ENCODE results near the gene REPIN1. TPM values are rescaled to one million over a fixed set of nuclear protein-coding genes. Genes with fewer than 3 reads are reported as not detected.
A peak's percentile ranks its signal among the peaks of the same experiment; 100 is the strongest.

The REPIN1 gene
- total RNA-seq, 3 donors from 2014 or later: 151 to 228 (median 202) TPM

GRCh38 chr7:150376560-150376959 lies 7.9 kb downstream of the REPIN1 start:
- ATAC-seq: no peak
- DNase-seq: no peak
- intact Hi-C loops (cut with DNase I, micrococcal nuclease): no loop called here
- H3K4me3 ChIP-seq: no peak overlapping the region
- no peaks in the 10 kb centered on the region for H3K36me3 ChIP-seq (ENCODE audit: low read depth)
- H3K4me1 ChIP-seq (ENCODE audit: low read depth): peaks cover 52% of the 10 kb centered on the region
- TF ChIP-seq CTCF (IDR thresholded peaks at IDR 0.05): no peak
- H3K9me3 ChIP-seq: no peaks in the 10 kb centered on the region

GRCh38 chr7:150377196-150377595 lies 8.6 kb downstream of the REPIN1 start:
- no peak overlapping the region for H3K4me3 ChIP-seq
- peaks cover 55% of the 10 kb centered on the region for H3K4me1 ChIP-seq (ENCODE audit: low read depth)
- no peak for ATAC-seq
- intact Hi-C loops (cut with DNase I, micrococcal nuclease): no loop called here
- no peaks in the 10 kb centered on the region for H3K9me3 ChIP-seq
- no peak for TF ChIP-seq CTCF (IDR thresholded peaks at IDR 0.05)
- H3K36me3 ChIP-seq (ENCODE audit: low read depth): no peaks in the 10 kb centered on the region
- no peak for DNase-seq

- intact Hi-C loops (cut with DNase I, micrococcal nuclease): no loop called here
- DNase-seq (peak in 1 of 3 donors; percentile 74), ATAC-seq (peak; percentile 24)
- TF ChIP-seq CTCF (IDR thresholded peaks at IDR 0.05): no peak
- Histone ChIP-seq H3K9me3 (no peaks in the 10 kb centered on the region), H3K4me3 (no peak overlapping the region), H3K36me3 (ENCODE audit: low read depth) (no peaks in the 10 kb centered on the region), H3K4me1 (ENCODE audit: low read depth) (peaks cover 55% of the 10 kb centered on the region)
These were observed 9.0 kb downstream of the REPIN1 start for GRCh38 chr7:150377635-150378034.

- intact Hi-C loops (cut with DNase I, micrococcal nuclease): no loop called here
- H3K4me3 ChIP-seq: peak overlapping the region; percentile 56
- peaks cover 52% of the 10 kb centered on the region for H3K4me1 ChIP-seq (ENCODE audit: low read depth)
- H3K9me3 ChIP-seq: no peaks in the 10 kb centered on the region
- peak; percentile 83 to 87 (median 84) for DNase-seq
- peak; percentile 40 for ATAC-seq
- H3K36me3 ChIP-seq (ENCODE audit: low read depth): no peaks in the 10 kb centered on the region
- TF ChIP-seq CTCF (IDR thresholded peaks at IDR 0.05): no peak
These were observed 9.7 kb downstream of the REPIN1 start for GRCh38 chr7:150378115-150378852.

- peak within 1 kb of the TSS; percentile 56 for H3K4me3 ChIP-seq
- no peaks in the 10 kb centered on the region for H3K36me3 ChIP-seq (ENCODE audit: low read depth)
- H3K4me1 ChIP-seq (ENCODE audit: low read depth): peaks cover 55% of the 10 kb centered on the region
- DNase-seq (peak; percentile 96 to 98 (median 97)), ATAC-seq (peak; percentile 74)
- no peak for TF ChIP-seq CTCF (IDR thresholded peaks at IDR 0.05)
- H3K9me3 ChIP-seq: no peaks in the 10 kb centered on the region
- intact Hi-C loops (cut with DNase I, micrococcal nuclease): no loop called here
These were observed 10.3 kb downstream of the REPIN1 start, which contains the start of gene ZNF775 for GRCh38 chr7:150378853-150379440. TSS of gene ZNF775 (plus strand) at chr7:150379330. CDS start at chr7:150388471, 9,141 bp downstream.

Data from mucosa of descending colon (tissue), 3 donors.